Mesenchymal stem cell (in vitro differentiated cells and primary cell): ENCODE data around the gene TMUB1.

ENCODE experiments used
- DNase-seq: peaks from one replicate; pipeline ENCODE4 v3.0.0-alpha.2; 2013
- H2AFZ ChIP-seq: one replicate; pipeline ENCODE4 v1.6.1; 2013; ENCODE audit warnings: low read depth, mild to moderate bottlenecking, control low read depth, inconsistent platforms, low read length, moderate library complexity
- H2AK5ac ChIP-seq: 2 replicates; pipeline ENCODE4 v1.6.1; 2013; ENCODE audit warnings: low read length, moderate library complexity, mild to moderate bottlenecking, inconsistent platforms; ENCODE audit not compliant: severe bottlenecking
- H2BK120ac ChIP-seq: one replicate; pipeline ENCODE4 v1.6.1; 2013; ENCODE audit warnings: low read depth, mild to moderate bottlenecking, inconsistent platforms, low read length, moderate library complexity
- H2BK12ac ChIP-seq, 2 experiments: one replicate each; pipeline ENCODE4 v1.6.1; 2013; ENCODE audit warnings: inconsistent platforms in 2 of 2, low read length in 2 of 2, mild to moderate bottlenecking in 2 of 2, moderate library complexity in 2 of 2, control low read depth in 1 of 2
- H2BK15ac ChIP-seq: one replicate; pipeline ENCODE4 v1.6.1; 2013; ENCODE audit warnings: mild to moderate bottlenecking, low read depth, inconsistent platforms; ENCODE audit not compliant: poor library complexity, severe bottlenecking
- H2BK5ac ChIP-seq: 2 replicates; pipeline ENCODE4 v1.6.1; 2013; ENCODE audit warnings: low read depth, mild to moderate bottlenecking, low read length, control low read depth, inconsistent platforms; ENCODE audit not compliant: poor library complexity, severe bottlenecking
- H3K14ac ChIP-seq, 2 experiments: one replicate each; pipeline ENCODE4 v1.6.1; 2013; ENCODE audit warnings: inconsistent platforms in 2 of 2, low read length in 2 of 2, control low read depth in 1 of 2, mild to moderate bottlenecking in 1 of 2, moderate library complexity in 1 of 2
- H3K18ac ChIP-seq, 2 experiments: one replicate each; pipeline ENCODE4 v1.6.1; 2013; ENCODE audit warnings: inconsistent platforms in 2 of 2, low read length in 2 of 2, control low read depth in 1 of 2, low read depth in 1 of 2, mild to moderate bottlenecking in 1 of 2
- H3K23ac ChIP-seq, 2 experiments: one replicate each; pipeline ENCODE4 v1.6.1; 2013; ENCODE audit warnings: inconsistent platforms in 2 of 2, low read length in 2 of 2, mild to moderate bottlenecking in 2 of 2, moderate library complexity in 2 of 2, control low read depth in 1 of 2
- H3K27ac ChIP-seq: 2 replicates; pipeline ENCODE4 v1.5.1; 2013; ENCODE audit warnings: mild to moderate bottlenecking, moderate library complexity, low read length, control low read depth, inconsistent platforms; ENCODE audit not compliant: poor library complexity, severe bottlenecking
- H3K27me3 ChIP-seq, 2 experiments: 2 replicates each; pipeline versions ENCODE4 v1.6.1 to v1.7.0; 2013; ENCODE audit warnings: low read length in 2 of 2, mild to moderate bottlenecking in 2 of 2, moderate library complexity in 2 of 2, control low read depth in 1 of 2, inconsistent platforms in 1 of 2; ENCODE audit not compliant: control insufficient read depth in 1 of 2, insufficient read depth in 1 of 2
- H3K36me3 ChIP-seq, 2 experiments: 2 replicates each; pipeline versions ENCODE4 v1.6.1 to v1.7.0; 2013; ENCODE audit warnings: low read length in 2 of 2, control low read depth in 1 of 2, inconsistent platforms in 1 of 2, low read depth in 1 of 2, mild to moderate bottlenecking in 1 of 2; ENCODE audit not compliant: insufficient read depth in 2 of 2, control insufficient read depth in 1 of 2
- H3K4ac ChIP-seq, 2 experiments: one replicate each; pipeline ENCODE4 v1.6.1; 2013; ENCODE audit warnings: inconsistent platforms in 2 of 2, low read length in 2 of 2, mild to moderate bottlenecking in 2 of 2, moderate library complexity in 2 of 2, control low read depth in 1 of 2, low read depth in 1 of 2
- H3K4me1 ChIP-seq: 2 replicates; pipeline ENCODE4 v1.6.1; 2013; ENCODE audit warnings: low read depth, low read length, control low read depth; ENCODE audit not compliant: control insufficient read depth, insufficient read depth
- H3K4me2 ChIP-seq: 2 replicates; pipeline ENCODE4 v1.6.1; 2013; ENCODE audit warnings: low read length, mild to moderate bottlenecking, inconsistent platforms; ENCODE audit not compliant: poor library complexity, severe bottlenecking
- H3K4me3 ChIP-seq, 2 experiments: 2 replicates each; pipeline versions ENCODE4 v1.5.1 to v1.7.0; 2013; ENCODE audit warnings: low read length in 2 of 2, mild to moderate bottlenecking in 2 of 2, control low read depth in 1 of 2, low read depth in 1 of 2; ENCODE audit not compliant: insufficient read depth in 1 of 2
- H3K79me1 ChIP-seq: replicated peaks from 2 replicates; pipeline ENCODE4 v1.6.1; 2013; ENCODE audit warnings: mild to moderate bottlenecking, control low read depth, low read length, inconsistent platforms; ENCODE audit not compliant: poor library complexity, severe bottlenecking
- H3K9ac ChIP-seq: 2 replicates; pipeline ENCODE4 v1.7.0; 2013; ENCODE audit warnings: mild to moderate bottlenecking, low read length, moderate library complexity
- H3K9me3 ChIP-seq: 2 replicates; pipeline ENCODE4 v1.7.0; 2013; ENCODE audit warnings: mild to moderate bottlenecking, low read length; ENCODE audit not compliant: control insufficient read depth
- H4K8ac ChIP-seq: one replicate; pipeline ENCODE4 v1.6.1; 2013; ENCODE audit warnings: inconsistent platforms, mild to moderate bottlenecking, low read length, moderate library complexity
- H4K91ac ChIP-seq: one replicate; pipeline ENCODE4 v1.6.1; 2013; ENCODE audit warnings: mild to moderate bottlenecking, low read length, inconsistent platforms
- WGBS: methylation state at CpG from one replicate; pipeline ENCODE4 v1.1.7; 2013; ENCODE audit warnings: mixed read lengths; 5-methylcytosine and 5-hydroxymethylcytosine counted together

The TMUB1 gene

GRCh38 chr7:151064993-151065392 is 18.3 kb downstream of the TMUB1 start:
- Histone ChIP-seq H4K8ac (no peak overlapping the region), H3K4me1 (peaks cover 50% of the 10 kb centered on the region), H2BK5ac (no peak overlapping the region), H2BK12ac (no peak overlapping the region), H3K9me3 (no peaks in the 10 kb centered on the region), H3K4me2 (no peak overlapping the region), H2BK15ac (no peak overlapping the region), H3K27ac (no peak overlapping the region), H2AFZ (no peak overlapping the region), H2AK5ac (no peak overlapping the region), H2BK120ac (no peak overlapping the region), H3K14ac (no peak overlapping the region), H3K23ac (no peak overlapping the region), H3K79me1 (peaks cover 31% of the 10 kb centered on the region), H3K9ac (no peak overlapping the region), H3K18ac (no peak overlapping the region), H3K4me3 (no peak overlapping the region), H3K27me3 (no peaks in the 10 kb centered on the region), H3K36me3 (peaks cover 58 to 62% of the 10 kb centered on the region in 2 experiments), H3K4ac (no peak overlapping the region), H4K91ac (peak overlapping the region; percentile 45)
- DNase-seq, result no peak
- 100% methylated on average over 5 of the region's 6 CpGs for WGBS

- H2AK5ac ChIP-seq, result no peak overlapping the region
- H3K9me3 ChIP-seq, result no peaks in the 10 kb centered on the region
- no peak overlapping the region for H3K23ac ChIP-seq
- H2BK5ac ChIP-seq, result no peak overlapping the region
- no peak overlapping the region for H2BK15ac ChIP-seq
- no peak overlapping the region for H3K9ac ChIP-seq
- H4K8ac ChIP-seq, result no peak overlapping the region
- no peak for DNase-seq
- no peak overlapping the region for H3K4me3 ChIP-seq
- H3K4ac ChIP-seq, result no peak overlapping the region
- H3K4me1 ChIP-seq, result peaks cover 50% of the 10 kb centered on the region
- H3K79me1 ChIP-seq, result peaks cover 26% of the 10 kb centered on the region
- H3K36me3 ChIP-seq, result peaks cover 53 to 57% of the 10 kb centered on the region in 2 experiments
- H2BK120ac ChIP-seq, result no peak overlapping the region
- H2AFZ ChIP-seq, result no peak overlapping the region
- no peak overlapping the region for H3K14ac ChIP-seq
- peak overlapping the region; percentile 45 for H4K91ac ChIP-seq
- no peaks in the 10 kb centered on the region for H3K27me3 ChIP-seq
- 98% methylated on average over 18 of the region's 18 CpGs for WGBS
- no peak overlapping the region for H3K4me2 ChIP-seq
- H3K27ac ChIP-seq, result no peak overlapping the region
- H3K18ac ChIP-seq, result no peak overlapping the region
- H2BK12ac ChIP-seq, result no peak overlapping the region
Observed at GRCh38 chr7:151064454-151064853, 18.8 kb downstream of the TMUB1 start.

- no peak overlapping the region for H4K91ac ChIP-seq
- H2AK5ac ChIP-seq, result peak overlapping the region; percentile 23
- H3K79me1 ChIP-seq, result peaks cover 22% of the 10 kb centered on the region
- H2BK12ac ChIP-seq, result peak overlapping the region in 1 of 2 experiments; percentile 23
- WGBS, result 23% methylated on average over 11 of the region's 11 CpGs
- no peaks in the 10 kb centered on the region for H3K27me3 ChIP-seq
- H3K4me1 ChIP-seq, result peaks cover 58% of the 10 kb centered on the region
- peak overlapping the region; percentile 29 for H3K9ac ChIP-seq
- H2BK120ac ChIP-seq, result peak overlapping the region; percentile 76
- peak overlapping the region; percentile 76 for H3K4me2 ChIP-seq
- H2BK5ac ChIP-seq, result peak overlapping the region; percentile 48
- H3K36me3 ChIP-seq, result peaks cover 43 to 50% of the 10 kb centered on the region in 2 experiments
- no peak overlapping the region for H4K8ac ChIP-seq
- H2AFZ ChIP-seq, result no peak overlapping the region
- H2BK15ac ChIP-seq, result peak overlapping the region; percentile 88
- peak overlapping the region in 1 of 2 experiments; percentile 42 for H3K4ac ChIP-seq
- H3K18ac ChIP-seq, result no peak overlapping the region
- no peak overlapping the region for H3K14ac ChIP-seq
- peak; percentile 85 for DNase-seq
- peak overlapping the region; percentile 55 to 57 for H3K4me3 ChIP-seq
- H3K9me3 ChIP-seq, result no peaks in the 10 kb centered on the region
- peak overlapping the region; percentile 81 for H3K27ac ChIP-seq
- H3K23ac ChIP-seq, result no peak overlapping the region
Observed at GRCh38 chr7:151063212-151063561, 20.1 kb downstream of the TMUB1 start.

GRCh38 chr7:151062399-151063211 is 20.7 kb downstream of the TMUB1 start:
- Histone ChIP-seq H3K9me3 (no peaks in the 10 kb centered on the region), H2AFZ (no peak overlapping the region), H2BK5ac (peak overlapping the region; percentile 98), H3K4me2 (peak overlapping the region; percentile 81), H3K27ac (peak overlapping the region; percentile 98), H3K4ac (peak overlapping the region; percentile 42 to 46), H3K4me3 (peak overlapping the region; percentile 57 to 93), H3K18ac (peak overlapping the region; percentile 90), H3K9ac (peak overlapping the region; percentile 69), H2AK5ac (peak overlapping the region; percentile 55), H2BK15ac (peak overlapping the region; percentile 88), H4K8ac (peak overlapping the region; percentile 66), H3K23ac (peak overlapping the region in 1 of 2 experiments; percentile 5), H3K79me1 (peaks cover 22% of the 10 kb centered on the region), H2BK120ac (peak overlapping the region; percentile 76), H2BK12ac (peak overlapping the region; percentile 51 to 87), H3K14ac (peak overlapping the region in 1 of 2 experiments; percentile 86), H3K36me3 (peaks cover 37 to 46% of the 10 kb centered on the region in 2 experiments), H4K91ac (peak overlapping the region; percentile 96), H3K4me1 (peaks cover 54% of the 10 kb centered on the region), H3K27me3 (no peaks in the 10 kb centered on the region)
- 18% methylated on average over 38 of the region's 43 CpGs for WGBS
- DNase-seq, result peak; percentile 83
